Breast epithelium (tissue), 3 donors: Measurements from ENCODE around the gene HSD17B8.

Experiments
- POLR2A ChIP-seq: fragments of 450-650 bp; IDR thresholded peaks from one replicate; pipeline ENCODE4 v1.6.1; 2016; ENCODE audit warnings: antibody characterized with exemption, mild to moderate bottlenecking, moderate library complexity
- POLR2AphosphoS5 ChIP-seq, 3 donors: sonication (generic); formaldehyde crosslinking; IDR thresholded peaks; one replicate each; pipeline ENCODE4 v1.6.1; 2017; ENCODE audit warnings: antibody characterized with exemption in 3 of 3
- TF ChIP-seq, protein P1 (sequence below), 3 donors: fragments of 450-650 bp; IDR thresholded peaks; one replicate each; pipeline ENCODE4 v1.5.1; 2016 to 2017; ENCODE audit warnings: antibody characterized with exemption in 3 of 3, mild to moderate bottlenecking in 3 of 3, moderate library complexity in 3 of 3

DNA sequence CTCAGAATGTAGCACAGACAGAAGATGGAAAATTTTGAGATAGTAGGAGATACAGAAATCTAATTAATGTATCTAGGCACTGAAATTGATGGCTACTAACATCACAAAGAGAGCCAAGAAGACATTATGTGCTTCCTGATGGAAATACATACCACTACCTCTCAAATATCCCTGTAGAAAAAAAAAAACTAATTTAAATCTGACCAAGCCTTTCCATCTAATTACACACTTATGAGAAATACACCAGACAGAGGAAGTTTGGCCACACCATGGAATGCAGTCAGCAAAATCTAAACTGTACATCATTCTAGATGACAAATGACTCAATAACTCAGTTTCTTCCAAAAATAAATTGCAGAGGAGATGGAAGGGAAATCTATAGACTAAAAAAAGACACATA, 48.3 kb downstream of the HSD17B8 start:
- TF ChIP-seq, protein P1, sequence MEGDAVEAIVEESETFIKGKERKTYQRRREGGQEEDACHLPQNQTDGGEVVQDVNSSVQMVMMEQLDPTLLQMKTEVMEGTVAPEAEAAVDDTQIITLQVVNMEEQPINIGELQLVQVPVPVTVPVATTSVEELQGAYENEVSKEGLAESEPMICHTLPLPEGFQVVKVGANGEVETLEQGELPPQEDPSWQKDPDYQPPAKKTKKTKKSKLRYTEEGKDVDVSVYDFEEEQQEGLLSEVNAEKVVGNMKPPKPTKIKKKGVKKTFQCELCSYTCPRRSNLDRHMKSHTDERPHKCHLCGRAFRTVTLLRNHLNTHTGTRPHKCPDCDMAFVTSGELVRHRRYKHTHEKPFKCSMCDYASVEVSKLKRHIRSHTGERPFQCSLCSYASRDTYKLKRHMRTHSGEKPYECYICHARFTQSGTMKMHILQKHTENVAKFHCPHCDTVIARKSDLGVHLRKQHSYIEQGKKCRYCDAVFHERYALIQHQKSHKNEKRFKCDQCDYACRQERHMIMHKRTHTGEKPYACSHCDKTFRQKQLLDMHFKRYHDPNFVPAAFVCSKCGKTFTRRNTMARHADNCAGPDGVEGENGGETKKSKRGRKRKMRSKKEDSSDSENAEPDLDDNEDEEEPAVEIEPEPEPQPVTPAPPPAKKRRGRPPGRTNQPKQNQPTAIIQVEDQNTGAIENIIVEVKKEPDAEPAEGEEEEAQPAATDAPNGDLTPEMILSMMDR (IDR thresholded peaks at IDR 0.05), result no peak
- TF ChIP-seq POLR2AphosphoS5 (IDR thresholded peaks at IDR 0.05) (no peak), POLR2A (no peak)
